ENCODE data around the gene BSN. TPM values are rescaled to one million over a fixed set of nuclear protein-coding genes. Genes with fewer than 3 reads are reported as not detected.

BSN gene
- total RNA-seq, 2 donors from 2014 or later: 0.82 to 11.6 TPM

GRCh38 chr3:49650177-49650576 is 95.9 kb downstream of the BSN start:
- no peak overlapping the region for H3K27ac ChIP-seq
- 78% methylated on average over 1 of the region's 1 CpG for WGBS
- H3K36me3 ChIP-seq: no peaks in the 10 kb centered on the region
- intact Hi-C loops (cut with DNase I): no loop called here
- no peaks in the 10 kb centered on the region for H3K9me3 ChIP-seq
- H3K4me3 ChIP-seq: no peak overlapping the region
- DNase-seq (ENCODE audit: low spot score): no peak
- H3K27me3 ChIP-seq (replicated peaks; ENCODE audit: insufficient read depth): no peaks in the 10 kb centered on the region
- no peak for TF ChIP-seq CTCF (IDR thresholded peaks at IDR 0.05)
- TF ChIP-seq POLR2A (IDR thresholded peaks at IDR 0.05): no peak
- TF ChIP-seq POLR2AphosphoS5 (IDR thresholded peaks at IDR 0.05): no peak
- H3K4me1 ChIP-seq (replicated peaks): no peaks in the 10 kb centered on the region

GRCh38 chr3:49650637-49651036 is 96.4 kb downstream of the BSN start:
- no peak overlapping the region for H3K27ac ChIP-seq
- H3K27me3 ChIP-seq (replicated peaks; ENCODE audit: insufficient read depth): no peaks in the 10 kb centered on the region
- intact Hi-C loops (cut with DNase I): no loop called here
- 71% methylated on average over 8 of the region's 8 CpGs for WGBS
- no peaks in the 10 kb centered on the region for H3K4me1 ChIP-seq (replicated peaks)
- no peak overlapping the region for H3K4me3 ChIP-seq
- no peaks in the 10 kb centered on the region for H3K9me3 ChIP-seq
- TF ChIP-seq CTCF (IDR thresholded peaks at IDR 0.05) (no peak), POLR2A (IDR thresholded peaks at IDR 0.05) (no peak), POLR2AphosphoS5 (IDR thresholded peaks at IDR 0.05) (no peak)
- no peak for DNase-seq (ENCODE audit: low spot score)
- H3K36me3 ChIP-seq: no peaks in the 10 kb centered on the region

- no peak overlapping the region for H3K4me3 ChIP-seq
- H3K36me3 ChIP-seq: no peaks in the 10 kb centered on the region
- H3K4me1 ChIP-seq (replicated peaks): no peaks in the 10 kb centered on the region
- no peak overlapping the region for H3K27ac ChIP-seq
- H3K9me3 ChIP-seq: no peaks in the 10 kb centered on the region
- DNase-seq (ENCODE audit: low spot score): no peak
- 91% methylated on average over 35 of the region's 36 CpGs for whole genome bisulfite sequencing
- no peaks in the 10 kb centered on the region for H3K27me3 ChIP-seq (replicated peaks; ENCODE audit: insufficient read depth)
- no peak for TF ChIP-seq POLR2AphosphoS5 (IDR thresholded peaks at IDR 0.05)
- no peak for TF ChIP-seq CTCF (IDR thresholded peaks at IDR 0.05)
- TF ChIP-seq POLR2A (IDR thresholded peaks at IDR 0.05): no peak
- intact Hi-C loops (cut with DNase I): no loop called here
Measured at GRCh38 chr3:49652218-49652902, 98.1 kb downstream of the BSN start.

GRCh38 chr3:49652903-49653415 is 98.7 kb downstream of the BSN start:
- WGBS: 90% methylated on average over 21 of the region's 21 CpGs
- DNase-seq (ENCODE audit: low spot score): no peak
- H3K36me3 ChIP-seq: no peaks in the 10 kb centered on the region

More at GRCh38 chr3:49652903-49653415, 98.7 kb downstream of the BSN start:
- Histone ChIP-seq H3K27ac (no peak overlapping the region), H3K4me3 (no peak overlapping the region), H3K9me3 (no peaks in the 10 kb centered on the region), H3K4me1 (replicated peaks) (no peaks in the 10 kb centered on the region), H3K27me3 (replicated peaks; ENCODE audit: insufficient read depth) (no peaks in the 10 kb centered on the region)
- TF ChIP-seq CTCF (IDR thresholded peaks at IDR 0.05) (no peak), POLR2AphosphoS5 (IDR thresholded peaks at IDR 0.05) (no peak), POLR2A (IDR thresholded peaks at IDR 0.05) (no peak)
- intact Hi-C loops (cut with DNase I): no loop called here
